ENCODE results near the gene NEU3.
"Not testable (repeated sequence)": the region's sequence is repeated elsewhere in the genome, so short reads cannot be mapped to it uniquely, and the experiment has no call there.

The NEU3 gene

GRCh38 chr11:74984730-74985129 lies 4.0 kb upstream of the NEU3 start:
- no peak for DNase-seq

GRCh38 chr11:74989260-74989638 lies 516 bp downstream of the NEU3 start:
- peak in 1 of 2 donors; percentile 5 for DNase-seq

GRCh38 chr11:74990150-74990549 lies 1.4 kb downstream of the NEU3 start:
- DNase-seq = not testable (repeated sequence)

- DNase-seq = no peak
Measured at GRCh38 chr11:74990941-74991340, 2.2 kb downstream of the NEU3 start.

- DNase-seq = no peak
Measured at GRCh38 chr11:74992852-74993251, 4.1 kb downstream of the NEU3 start.

GRCh38 chr11:75000975-75001354 lies 12.2 kb downstream of the NEU3 start:
- no peak for DNase-seq

GRCh38 chr11:75001686-75002085 lies 13.0 kb downstream of the NEU3 start:
- no peak for DNase-seq

- no peak for DNase-seq
Measured at GRCh38 chr11:75002516-75002915, 13.8 kb downstream of the NEU3 start.

GRCh38 chr11:75004215-75004614 lies 15.5 kb downstream of the NEU3 start:
- DNase-seq = no peak

GRCh38 chr11:75011357-75011756 lies 22.6 kb downstream of the NEU3 start:
- no peak for DNase-seq

GRCh38 chr11:75011872-75012271 lies 23.1 kb downstream of the NEU3 start:
- DNase-seq = no peak

- no peak for DNase-seq
Measured at GRCh38 chr11:75013051-75013450, 24.3 kb downstream of the NEU3 start.

GRCh38 chr11:75014129-75014528 lies 25.4 kb downstream of the NEU3 start:
- DNase-seq = no peak

- DNase-seq = not testable (repeated sequence)
Measured at GRCh38 chr11:75019200-75019599, 30.5 kb downstream of the NEU3 start.

GRCh38 chr11:75020328-75020727 lies 31.6 kb downstream of the NEU3 start:
- not testable (repeated sequence) for DNase-seq

GRCh38 chr11:75022296-75022695 lies 33.6 kb downstream of the NEU3 start:
- no peak for DNase-seq

GRCh38 chr11:75022759-75023396 lies 34.1 kb downstream of the NEU3 start:
- DNase-seq = peak; percentile 81 to 83

GRCh38 chr11:75023446-75024067 lies 34.8 kb downstream of the NEU3 start:
- no peak for DNase-seq

GRCh38 chr11:75024068-75024449 lies 35.3 kb downstream of the NEU3 start:
- DNase-seq = no peak

GRCh38 chr11:75024764-75025211 lies 36.1 kb downstream of the NEU3 start:
- DNase-seq = no peak

- DNase-seq = no peak
Measured at GRCh38 chr11:75025561-75025960, 36.8 kb downstream of the NEU3 start.

- DNase-seq = no peak
Measured at GRCh38 chr11:75028321-75028720, 39.6 kb downstream of the NEU3 start.

GRCh38 chr11:75028724-75029123 lies 40.0 kb downstream of the NEU3 start:
- no peak for DNase-seq

GRCh38 chr11:75029836-75030631 lies 41.3 kb downstream of the NEU3 start:
- DNase-seq = no peak
